Measurements from ENCODE around the gene INPP5A.

INPP5A gene

DNA sequence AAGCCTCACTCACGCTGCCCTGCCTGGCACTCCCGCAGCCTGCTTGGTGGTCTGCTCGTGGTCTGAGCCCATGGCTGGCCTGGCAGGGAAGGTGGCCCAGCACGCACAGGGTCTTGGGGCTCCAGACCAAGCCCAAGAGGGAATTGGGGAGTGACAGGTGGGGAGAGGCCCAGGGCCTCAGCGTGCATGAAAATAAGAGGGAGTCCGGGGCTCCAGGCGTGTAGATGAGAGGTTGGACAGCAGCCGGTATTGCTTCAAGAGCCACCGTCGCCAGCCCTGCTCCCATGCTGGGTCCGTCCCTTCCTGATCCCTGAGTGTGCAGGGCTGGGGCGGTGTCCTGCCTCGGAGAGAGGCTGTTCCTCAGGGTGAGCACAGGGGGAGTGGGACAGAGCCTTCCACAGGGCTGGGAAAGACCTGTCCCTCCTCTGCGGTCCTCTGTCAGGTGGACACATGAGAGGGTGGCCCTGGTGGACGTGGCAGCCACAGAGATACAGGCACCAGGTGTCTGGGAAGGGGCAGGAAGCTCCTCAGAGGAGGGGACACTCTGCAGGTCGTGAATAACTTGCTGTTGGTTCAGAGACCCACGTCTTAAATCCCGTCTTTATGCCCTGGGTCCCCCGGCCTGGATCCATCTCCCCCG, 113.1 kb downstream of the INPP5A start:
- no peak for DNase-seq

DNA sequence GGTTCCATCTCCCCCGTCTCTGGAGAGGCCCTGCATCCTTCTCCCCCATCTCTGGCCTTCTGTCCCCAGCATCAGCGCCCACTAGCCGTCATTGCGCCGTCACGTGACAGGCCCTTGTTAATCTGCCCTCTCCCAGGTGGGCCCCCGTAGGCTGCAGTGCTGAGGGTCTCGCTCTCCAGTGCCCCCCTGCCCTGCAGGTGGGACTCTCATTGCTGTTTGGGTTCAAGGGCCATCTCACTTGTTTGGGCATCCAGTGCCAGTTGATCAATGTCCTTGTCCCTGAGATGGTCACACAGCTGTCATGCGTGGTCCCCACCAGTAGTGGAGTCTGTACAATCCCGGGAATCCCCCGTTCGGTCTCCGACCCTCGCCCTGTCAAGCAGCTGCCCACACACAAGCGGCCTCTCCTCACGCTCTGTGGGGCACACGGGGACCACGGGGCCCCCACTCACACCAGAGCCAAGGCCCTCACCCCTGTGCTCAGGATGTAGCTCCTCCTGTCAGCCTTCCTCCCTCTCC, 114.0 kb downstream of the INPP5A start:
- no peak for DNase-seq

DNA sequence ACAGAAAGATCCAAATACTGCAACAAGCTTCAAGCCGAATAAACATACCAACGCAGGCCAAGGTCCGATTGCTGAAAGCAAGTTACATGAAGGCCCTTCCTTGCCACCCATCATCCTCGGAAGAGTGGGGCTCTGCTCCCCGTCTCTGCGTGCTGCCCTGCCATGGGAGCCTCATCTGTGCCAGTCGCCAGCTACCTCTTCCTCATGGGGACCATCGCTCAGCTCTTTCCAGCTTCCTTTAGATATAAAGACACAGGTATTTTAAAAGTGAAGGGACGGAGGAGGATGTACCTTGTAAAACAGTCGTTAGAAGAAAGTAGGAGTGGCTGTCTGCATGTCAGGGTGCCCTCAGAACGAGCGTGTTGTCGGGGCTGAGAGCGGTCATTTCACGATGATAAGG, 114.9 kb downstream of the INPP5A start:
- DNase-seq: no peak

DNA sequence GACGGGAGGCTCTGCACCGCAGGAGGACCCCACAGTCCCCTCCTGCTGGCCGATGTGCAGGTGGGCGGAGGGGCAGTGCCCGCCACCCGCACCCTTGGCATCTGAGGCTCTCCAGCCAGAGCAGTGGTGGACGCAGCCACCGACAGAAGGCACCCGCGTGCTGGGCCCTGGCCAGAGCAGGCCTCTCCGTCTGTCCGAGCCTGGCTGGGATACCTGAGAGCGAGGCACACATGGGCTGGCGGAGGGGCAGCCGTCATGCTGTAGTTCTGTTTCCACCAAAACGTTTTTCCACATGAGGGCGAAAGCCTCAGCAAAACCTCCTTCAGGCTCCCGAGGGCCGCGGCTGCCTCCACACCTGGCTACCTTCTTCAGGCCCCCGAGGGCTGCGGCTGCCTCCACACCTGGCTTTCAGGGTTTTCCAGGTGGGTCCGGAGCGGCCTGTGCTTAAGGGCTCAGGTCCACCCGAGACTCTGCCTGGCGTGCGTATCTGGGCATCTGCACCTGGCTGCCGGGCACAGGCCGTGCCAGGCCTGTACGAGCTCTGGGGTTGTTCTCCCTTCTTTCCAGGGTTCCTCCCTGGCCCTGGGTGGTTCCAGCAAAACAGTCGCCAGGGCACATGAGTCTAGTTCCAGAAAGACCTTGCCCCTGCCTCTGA, 115.5 kb downstream of the INPP5A start:
- DNase-seq: no peak

DNA sequence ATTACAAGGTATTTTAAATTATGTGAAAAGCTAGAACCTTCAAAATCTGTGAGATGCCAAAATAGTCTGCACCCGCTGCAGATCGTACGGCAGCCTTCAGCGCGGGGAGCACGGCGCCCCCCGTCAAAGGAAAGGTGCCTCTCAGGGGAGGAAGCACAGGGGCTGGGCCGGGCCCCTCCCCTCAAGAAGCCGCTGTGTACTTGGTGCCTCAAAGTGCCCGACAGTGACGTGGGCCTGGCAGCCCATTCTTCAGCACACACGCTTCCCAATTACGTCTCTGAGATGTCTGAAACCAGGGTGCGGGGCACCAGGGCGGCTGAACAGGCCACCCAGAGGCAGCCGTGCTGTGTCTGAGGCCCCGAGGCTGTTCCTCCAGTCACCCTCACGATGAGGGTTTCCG, 116.1 kb downstream of the INPP5A start:
- no peak for DNase-seq

DNA sequence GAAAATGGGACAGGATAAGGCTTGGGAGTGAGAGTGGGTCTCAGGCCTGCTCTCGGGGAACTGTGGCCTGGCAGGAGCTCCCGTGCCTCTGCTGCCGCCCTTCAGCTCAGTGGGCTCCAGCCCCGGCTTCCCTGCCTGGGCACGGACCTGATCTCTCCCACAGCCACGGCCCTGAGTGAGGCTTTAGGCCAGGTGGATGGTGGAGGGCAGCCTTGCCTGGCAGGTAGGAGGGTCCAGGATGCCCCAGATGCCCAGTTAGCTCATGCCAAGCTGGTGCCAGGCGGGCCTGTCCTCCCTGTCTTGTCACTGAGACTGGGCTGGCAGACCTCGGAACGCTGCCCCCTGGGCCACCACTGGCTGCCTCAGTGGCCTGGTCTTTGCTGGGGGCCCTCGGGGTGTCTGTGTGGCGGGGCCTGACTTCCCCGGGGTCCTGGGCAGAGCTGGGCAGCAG, 116.6 kb downstream of the INPP5A start:
- DNase-seq: no peak

DNA sequence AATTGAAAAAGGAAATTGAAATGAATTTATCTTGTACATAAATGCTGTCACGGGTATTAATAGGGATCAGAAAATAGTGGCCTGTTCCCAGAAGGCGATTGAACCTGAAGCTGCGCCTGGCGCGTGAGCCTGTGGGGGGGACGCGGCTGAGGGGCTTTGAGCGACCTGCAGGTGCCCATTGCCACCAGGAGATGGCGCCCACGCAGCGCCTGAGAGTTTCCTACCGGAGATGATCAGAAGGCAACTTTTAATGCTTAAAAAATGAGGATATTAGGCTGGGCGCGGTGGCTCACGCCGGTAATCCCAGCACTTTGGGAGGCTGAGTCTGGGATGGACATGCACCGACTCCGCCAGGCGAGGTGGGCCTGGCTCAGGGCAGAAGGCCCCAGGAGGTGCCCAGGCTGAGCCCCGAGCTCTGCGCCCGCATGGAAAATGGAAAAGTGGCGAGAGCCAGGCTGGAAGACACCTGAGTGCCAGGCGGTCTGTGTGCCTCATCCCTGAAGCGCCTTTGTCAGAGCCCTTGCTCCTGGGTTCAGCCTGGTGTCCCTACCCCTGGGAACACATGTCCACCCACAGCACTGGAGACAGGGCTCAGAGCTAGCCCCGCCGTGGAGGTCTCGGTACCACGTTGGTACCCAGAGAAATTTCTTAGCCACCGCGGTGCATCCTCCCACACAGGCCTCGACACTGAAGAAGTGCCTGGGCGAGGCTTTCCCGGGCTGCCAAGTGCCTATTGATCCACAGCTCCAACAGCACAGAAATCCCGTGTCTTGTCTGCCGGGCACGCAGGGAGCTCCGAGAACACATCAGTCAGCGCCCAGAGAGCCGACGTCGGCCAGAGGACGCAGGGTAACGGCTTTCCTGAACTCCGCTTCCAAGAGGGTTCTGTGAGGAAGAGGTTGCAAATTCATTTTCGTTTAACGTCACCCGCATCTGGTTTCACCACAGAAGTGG, 117.4 kb downstream of the INPP5A start:
- peak; percentile 36 to 42 for DNase-seq

DNA sequence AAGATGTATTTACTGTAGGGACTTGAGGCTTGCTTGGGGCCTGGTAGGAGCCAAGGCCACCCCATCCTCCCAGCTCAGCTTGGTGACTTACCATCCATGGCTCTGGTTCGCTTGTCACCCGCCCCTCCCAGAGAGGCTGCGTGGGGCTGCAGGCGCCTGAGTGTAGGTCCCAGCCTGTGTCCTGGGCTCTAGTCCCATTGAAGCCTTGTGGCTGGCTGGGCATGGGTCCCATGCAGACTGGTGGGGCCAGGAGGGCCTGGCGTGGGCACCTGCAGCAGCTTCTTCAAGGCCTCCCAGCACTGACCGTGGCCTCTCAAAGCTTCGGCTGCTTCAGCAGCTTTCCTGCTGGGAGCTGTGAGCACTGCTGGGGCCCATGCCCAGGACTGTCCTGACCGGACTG, 118.1 kb downstream of the INPP5A start:
- DNase-seq: no peak

DNA sequence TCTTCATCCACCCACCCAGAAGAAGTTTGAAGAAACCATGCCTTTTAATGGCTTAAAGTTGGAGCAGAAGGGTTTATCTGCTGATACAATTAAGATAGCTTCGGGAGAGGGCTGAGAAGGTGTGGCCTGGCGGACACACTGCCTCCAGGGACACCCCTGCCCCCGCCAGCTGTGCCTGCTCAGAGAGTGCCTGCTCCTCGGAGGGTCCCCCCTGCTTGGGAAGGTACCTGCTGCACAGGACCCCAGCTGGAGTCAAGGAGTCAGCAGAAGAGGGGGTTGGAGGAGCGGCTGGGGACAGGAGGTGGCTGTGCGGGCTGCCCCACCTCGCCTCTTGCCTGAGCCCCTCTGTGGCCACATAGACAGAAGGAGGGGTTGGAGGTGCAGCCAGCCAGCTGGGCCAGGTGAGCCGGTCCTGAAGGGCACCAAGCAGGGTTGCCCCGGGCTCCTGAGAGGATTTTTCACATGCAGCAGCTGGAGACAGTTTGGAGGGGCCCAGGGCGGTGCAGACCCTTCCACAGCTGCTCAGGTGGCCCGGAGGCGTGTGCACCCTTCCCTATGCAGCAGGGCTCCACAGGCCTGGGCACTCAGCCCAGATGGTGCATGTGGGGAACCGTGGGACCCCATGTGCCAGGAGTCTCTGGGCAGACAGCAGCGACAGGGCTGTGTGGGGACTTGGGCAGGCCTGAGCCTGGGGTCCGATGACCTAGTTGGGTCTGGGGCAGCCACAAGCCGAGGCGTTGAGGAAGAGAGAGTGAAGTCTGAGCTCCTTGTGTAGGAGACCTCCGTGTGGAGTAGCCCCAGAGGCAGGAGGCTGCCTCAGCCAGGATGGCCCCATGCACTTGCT, 118.9 kb downstream of the INPP5A start:
- DNase-seq: no peak

DNA sequence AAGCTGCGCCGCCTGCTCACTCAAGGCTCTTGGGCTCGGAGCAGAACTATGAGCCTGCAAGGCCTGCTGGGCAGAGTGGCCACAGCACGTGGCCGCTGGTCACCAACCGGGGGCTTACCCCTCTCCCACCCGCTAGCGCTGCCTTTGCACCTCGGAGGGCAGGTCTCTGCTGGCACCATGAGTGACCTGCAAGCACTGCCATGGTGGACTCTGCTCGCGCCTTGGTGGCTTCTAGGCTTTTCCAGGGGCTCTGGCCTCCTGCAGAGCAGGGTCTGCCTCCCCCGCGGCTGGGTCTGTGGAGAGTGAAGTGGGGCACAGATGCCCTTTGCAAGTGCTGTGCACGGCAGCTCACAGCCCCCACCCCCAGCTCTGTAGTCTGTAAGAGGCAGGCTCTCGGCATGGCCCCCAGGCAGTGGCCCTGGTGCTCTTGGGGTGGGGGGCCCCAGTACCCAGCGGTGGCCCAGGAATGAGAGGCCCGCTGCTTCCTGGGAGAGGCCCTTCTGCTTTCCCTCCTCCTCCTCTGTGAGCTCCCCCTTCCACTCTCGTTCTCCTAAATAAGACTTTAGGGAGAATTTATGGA, 119.6 kb downstream of the INPP5A start:
- no peak for DNase-seq

DNA sequence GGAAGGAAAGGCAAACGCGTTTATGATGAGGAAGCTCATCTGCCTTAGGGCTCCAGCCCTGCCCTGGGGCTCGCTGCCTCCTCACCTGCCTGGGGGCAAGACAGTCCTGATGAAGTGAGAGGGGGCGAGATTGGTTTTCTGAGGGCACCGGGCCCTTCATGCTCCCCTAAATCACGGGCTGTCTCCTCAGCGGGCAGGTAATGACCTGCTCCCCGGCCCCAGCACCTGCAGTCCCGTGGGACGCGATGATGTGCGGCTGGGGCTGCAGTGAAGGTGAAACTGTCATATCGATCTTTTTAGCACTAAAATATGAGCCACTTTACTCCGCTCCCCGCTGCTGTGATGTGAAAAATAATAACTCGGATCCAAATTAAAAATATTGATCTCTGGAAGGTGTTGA, 120.2 kb downstream of the INPP5A start:
- no peak for DNase-seq

DNA sequence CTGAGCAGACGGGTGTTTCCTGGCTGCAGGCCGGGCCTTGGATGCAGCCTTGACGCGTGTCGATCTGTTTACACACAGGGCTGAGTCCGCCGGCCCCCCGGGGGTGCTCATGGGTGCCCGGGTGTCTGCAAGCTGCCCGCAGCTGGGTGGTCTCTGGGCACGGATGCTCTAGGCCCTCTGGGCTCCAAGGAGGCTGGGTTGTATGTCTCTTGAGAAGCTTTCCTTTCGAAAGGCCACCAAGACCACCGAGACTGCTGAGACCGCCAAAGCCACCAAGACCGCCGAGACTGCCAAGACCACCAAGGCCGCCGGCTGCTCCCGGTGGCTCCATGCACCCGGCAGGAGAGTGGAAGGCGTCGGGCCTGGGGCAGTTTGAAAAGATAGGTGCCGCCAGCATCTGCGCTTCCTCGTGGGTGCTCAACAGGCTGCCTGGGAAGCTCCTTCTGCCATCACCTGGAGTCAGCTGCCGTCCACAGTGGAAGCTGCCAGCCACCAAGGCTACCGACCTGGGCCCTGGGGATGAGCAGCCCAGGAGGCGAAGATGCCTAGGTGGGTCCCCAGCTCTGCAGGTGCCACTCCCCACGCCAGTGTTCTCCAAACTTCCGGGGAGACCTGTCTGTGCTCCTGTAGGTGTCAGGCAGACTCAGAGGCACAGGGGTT, 121.1 kb downstream of the INPP5A start:
- DNase-seq: no peak

DNA sequence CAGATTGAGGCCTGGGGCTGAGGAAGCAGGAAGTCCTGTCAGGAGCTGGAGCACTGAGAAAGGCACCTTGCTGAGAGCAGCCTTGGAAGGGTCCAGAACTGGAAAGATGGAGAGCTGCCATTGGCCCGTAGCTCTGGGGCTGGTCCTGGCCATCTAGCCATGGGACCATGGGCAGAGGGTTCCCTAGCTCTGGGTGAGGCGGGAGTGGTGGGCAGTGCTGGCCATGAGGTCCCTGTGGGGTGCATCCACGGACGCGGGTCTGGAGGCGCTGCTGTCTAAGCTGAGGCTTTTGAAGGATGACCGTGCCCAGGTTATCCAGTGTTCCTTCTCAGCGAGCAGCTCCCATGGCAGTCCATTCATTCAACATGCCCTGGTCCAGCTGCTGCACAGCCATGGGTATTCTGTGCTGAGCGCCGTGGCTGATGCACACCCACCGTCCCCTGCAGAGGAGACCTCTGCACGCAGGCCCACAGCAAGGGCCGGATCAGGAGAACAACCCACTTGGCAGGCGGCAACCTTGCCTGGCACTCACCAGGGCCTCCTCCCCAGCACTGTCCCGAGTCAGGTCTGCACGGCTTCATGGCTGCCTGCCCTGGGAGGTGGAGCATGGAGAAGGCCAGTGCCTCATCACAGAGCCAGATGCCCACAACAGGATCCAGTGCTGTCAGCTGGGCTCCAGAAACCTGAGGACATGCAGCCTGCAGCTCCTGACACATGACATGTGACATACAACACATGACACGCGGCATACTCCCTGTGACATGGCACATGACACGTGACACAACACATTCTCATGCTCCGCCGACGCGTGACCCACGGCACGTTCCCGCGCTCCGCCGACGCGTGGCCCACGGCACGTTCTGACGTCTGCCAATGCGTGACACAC, 121.9 kb downstream of the INPP5A start:
- DNase-seq: no peak

DNA sequence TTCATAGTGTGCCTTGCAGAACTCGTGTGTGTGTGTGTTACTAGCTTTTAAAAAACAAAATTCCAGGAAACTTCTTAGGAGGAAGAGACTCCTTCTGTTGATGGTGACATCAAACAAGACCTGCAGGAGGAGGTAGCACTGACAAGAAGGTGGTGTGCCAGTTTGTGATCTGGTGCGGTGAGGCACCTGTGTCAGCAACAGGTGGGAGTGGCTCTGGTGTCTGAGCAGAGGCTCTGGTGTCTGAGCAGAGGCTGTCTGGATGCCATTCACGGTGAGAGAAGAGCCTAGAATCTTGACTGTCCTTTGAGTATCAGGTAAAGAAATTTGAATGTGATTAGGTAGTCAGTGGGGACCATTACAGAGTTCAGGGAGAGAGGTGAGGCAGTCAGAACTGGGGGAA, 122.8 kb downstream of the INPP5A start:
- no peak for DNase-seq

DNA sequence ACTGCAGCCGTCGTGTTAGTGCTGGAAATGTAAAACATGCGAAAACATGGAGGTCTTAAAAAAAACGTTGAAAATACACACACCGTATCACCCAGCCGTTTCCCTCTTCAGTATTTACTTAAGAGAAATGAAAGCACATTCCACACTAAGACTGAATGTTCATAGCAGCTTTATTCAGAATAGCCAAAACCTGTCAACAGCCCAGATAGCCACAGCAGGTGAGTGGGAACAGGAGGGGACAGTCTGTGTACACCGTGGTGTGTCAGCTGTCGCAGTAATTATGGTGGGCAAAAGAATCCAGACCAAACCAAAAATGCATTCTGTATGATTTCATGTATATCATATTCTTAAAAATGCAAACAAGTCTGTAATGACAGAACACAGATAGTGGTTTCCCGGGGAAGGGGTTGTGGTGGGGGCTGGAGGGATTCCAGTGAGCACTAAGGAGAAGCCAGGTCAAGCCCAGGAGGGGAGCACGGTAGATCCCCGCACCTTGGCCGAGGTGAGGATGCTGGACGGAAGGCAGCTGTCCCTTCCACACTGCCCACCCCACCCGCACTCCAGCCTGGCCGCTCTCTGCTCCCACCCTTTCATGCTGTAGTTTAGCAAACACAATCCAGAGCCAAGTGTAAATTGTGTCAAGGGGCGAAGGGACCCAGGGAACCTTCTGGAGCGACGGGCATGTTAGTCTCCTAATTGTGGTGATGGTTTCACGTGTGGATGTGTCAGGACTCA, 124.8 kb downstream of the INPP5A start:
- no peak for DNase-seq

DNA sequence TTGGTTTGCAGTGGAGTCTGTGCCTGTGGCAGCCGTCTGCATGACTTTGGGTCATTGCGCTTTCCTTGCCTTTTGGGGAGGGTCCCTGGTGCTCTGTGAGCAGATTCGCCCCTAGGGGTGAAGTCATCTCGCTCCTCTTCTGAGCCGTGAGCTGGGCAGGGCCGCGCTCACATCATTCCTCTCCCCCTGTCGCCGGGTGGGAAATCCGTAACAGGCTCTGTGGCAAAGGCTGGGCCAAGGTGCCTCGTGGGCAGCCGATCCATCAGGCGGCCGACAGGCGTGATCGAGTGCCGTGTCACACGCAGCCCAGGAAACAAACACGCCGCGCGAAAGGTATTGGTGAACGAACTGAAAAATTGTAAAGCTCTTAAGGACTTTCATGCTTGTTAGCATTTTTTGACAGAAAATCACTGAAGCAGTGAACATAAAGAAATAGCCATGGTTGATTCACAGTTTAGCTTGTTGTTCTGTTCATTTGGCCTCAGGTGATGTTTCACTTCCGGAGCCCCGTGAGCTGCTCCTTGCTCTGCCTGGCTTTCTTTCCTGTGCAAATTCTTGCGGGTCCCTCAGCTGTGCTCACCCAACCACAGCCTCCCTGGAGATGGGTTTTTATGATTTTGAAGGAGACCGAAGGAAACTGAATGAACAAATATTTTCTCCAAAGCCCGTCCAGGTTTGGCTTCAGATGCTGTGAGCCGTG, 126.2 kb downstream of the INPP5A start:
- DNase-seq: no peak

DNA sequence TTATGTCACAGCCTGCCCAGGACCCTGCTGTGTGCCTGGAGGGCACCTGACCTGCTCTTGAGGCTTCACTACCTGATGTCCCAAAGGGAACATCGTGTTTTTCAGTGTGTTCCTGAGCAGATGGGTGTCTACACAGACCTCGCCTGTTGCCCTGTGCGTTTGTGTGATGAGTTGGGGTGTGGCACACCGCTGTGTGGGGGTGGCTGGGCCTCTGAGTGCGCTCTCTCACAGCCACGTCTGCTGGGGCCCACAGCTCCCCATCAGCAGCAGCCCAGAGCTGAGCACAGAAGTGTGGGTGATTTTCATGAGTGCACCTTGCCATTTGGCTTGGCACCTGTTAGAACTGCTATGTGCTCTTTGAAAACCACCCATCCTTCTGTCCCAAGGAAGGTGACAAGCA, 126.8 kb downstream of the INPP5A start:
- DNase-seq: no peak

DNA sequence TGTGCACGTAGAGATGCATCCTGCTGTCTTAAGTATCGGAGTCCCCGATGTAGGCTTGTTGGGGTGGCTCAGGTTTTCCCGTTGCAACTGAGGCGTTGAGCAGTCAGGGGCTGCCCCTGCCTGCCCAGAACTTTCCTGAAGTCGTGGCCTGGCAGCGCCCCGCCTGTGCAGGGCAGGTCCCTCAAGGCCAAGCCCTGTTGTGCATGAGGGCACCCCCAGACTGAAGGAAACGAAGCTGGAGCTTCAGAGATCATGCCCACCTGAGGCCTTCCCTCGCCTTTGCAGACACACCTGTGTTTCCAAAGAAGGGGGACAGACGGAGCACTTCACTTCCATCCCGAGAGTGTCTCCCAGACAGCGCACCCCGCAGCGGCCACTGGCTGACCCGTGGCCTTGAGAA, 127.3 kb downstream of the INPP5A start:
- DNase-seq: no peak
